Type B pancreatic cell (in vitro differentiated cells): ENCODE data around the gene RAB13. TPM values are rescaled to one million over a fixed set of nuclear protein-coding genes. Genes with fewer than 3 reads are reported as not detected.

Experiments used
- DNase-seq: peaks from one replicate; pipeline ENCODE4 v3.0.0; 2021; ENCODE audit warnings: mixed read lengths; ENCODE audit not compliant: unreplicated experiment; ENCODE audit errors: extremely low spot score
- H3K27ac Mint-ChIP-seq: 2 replicates; pipeline ENCODE4 v1.8.0; 2021; ENCODE audit warnings: mild to moderate bottlenecking, mixed read lengths
- H3K27me3 Mint-ChIP-seq: 2 replicates; pipeline ENCODE4 v1.8.0; 2021; ENCODE audit warnings: mixed read lengths
- H3K36me3 Mint-ChIP-seq: 2 replicates; pipeline ENCODE4 v1.8.0; 2021; ENCODE audit warnings: mixed read lengths
- H3K4me1 Mint-ChIP-seq: one replicate; pipeline ENCODE4 v1.8.0; 2021; ENCODE audit warnings: mixed read lengths; ENCODE audit not compliant: unreplicated experiment
- H3K4me3 Mint-ChIP-seq: 2 replicates; pipeline ENCODE4 v1.8.0; 2021; ENCODE audit warnings: mild to moderate bottlenecking, mixed read lengths
- H3K9me3 Mint-ChIP-seq: 2 replicates; pipeline ENCODE4 v1.8.0; 2021; ENCODE audit warnings: mixed read lengths
- CTCF ChIP-seq: fragments of 200-600 bp; sonication (generic); conservative IDR thresholded peaks from 2 replicates; pipeline ENCODE4 v1.5.0; 2021; ENCODE audit warnings: antibody characterized with exemption, mild to moderate bottlenecking
- total RNA-seq: library from RNA; stranded (reverse); gene quantifications from 2 replicates; pipeline ENCODE4 v1.2.1, GENCODE V29; 2021; ENCODE audit warnings: low replicate concordance

The RAB13 gene
- total RNA-seq, 1 donor from 2014 or later = 90.1 TPM

GRCh38 chr1:153967107-153967999, 18.8 kb downstream of the RAB13 start, which contains the start of gene CREB3L4:
Gene CREB3L4 (plus strand): TSS chr1:153967902. CDS start chr1:153968526, 624 bp downstream.
- DNase-seq = peak; percentile 89
- Mint-ChIP-seq H3K9me3 (no peaks in the 10 kb centered on the region), H3K36me3 (peaks cover 4% of the 10 kb centered on the region), H3K27me3 (no peaks in the 10 kb centered on the region), H3K4me1 (peaks cover 32% of the 10 kb centered on the region), H3K27ac (peak within 1 kb of the TSS; percentile 92), H3K4me3 (peak within 1 kb of the TSS; percentile 96)
- peak; percentile 59 for TF ChIP-seq CTCF

- no peaks in the 10 kb centered on the region for H3K9me3 Mint-ChIP-seq
- H3K4me3 Mint-ChIP-seq = peak overlapping the region; percentile 92
- H3K27ac Mint-ChIP-seq = peak overlapping the region; percentile 99
- no peak for DNase-seq
- H3K27me3 Mint-ChIP-seq = no peaks in the 10 kb centered on the region
- no peak for TF ChIP-seq CTCF
- H3K4me1 Mint-ChIP-seq = peaks cover 42% of the 10 kb centered on the region
- H3K36me3 Mint-ChIP-seq = peaks cover 9% of the 10 kb centered on the region
These were observed 22.2 kb downstream of the RAB13 start for GRCh38 chr1:153963850-153964331.

- TF ChIP-seq CTCF = no peak
- Mint-ChIP-seq H3K9me3 (no peaks in the 10 kb centered on the region), H3K36me3 (peaks cover 9% of the 10 kb centered on the region), H3K27ac (peak within 1 kb of the TSS; percentile 99), H3K4me1 (peaks cover 47% of the 10 kb centered on the region), H3K27me3 (no peaks in the 10 kb centered on the region), H3K4me3 (peak within 1 kb of the TSS; percentile 92)
- peak; percentile 97 for DNase-seq
These were observed 22.9 kb downstream of the RAB13 start, which contains the start of gene SLC39A1 for GRCh38 chr1:153963030-153963849. Gene SLC39A1 (minus strand): TSS chr1:153963537. CDS start chr1:153962715, 822 bp downstream.

GRCh38 chr1:153962088-153963029, 23.8 kb downstream of the RAB13 start:
- no peak for DNase-seq
- Mint-ChIP-seq H3K9me3 (no peaks in the 10 kb centered on the region), H3K4me3 (peak overlapping the region; percentile 92), H3K27ac (peak overlapping the region; percentile 99), H3K4me1 (peaks cover 44% of the 10 kb centered on the region), H3K27me3 (no peaks in the 10 kb centered on the region), H3K36me3 (peaks cover 9% of the 10 kb centered on the region)
- no peak for TF ChIP-seq CTCF

GRCh38 chr1:153961421-153961820, 24.7 kb downstream of the RAB13 start:
- Mint-ChIP-seq H3K4me3 (peak overlapping the region; percentile 92), H3K27ac (peak overlapping the region; percentile 99), H3K4me1 (peaks cover 46% of the 10 kb centered on the region), H3K36me3 (peaks cover 9% of the 10 kb centered on the region), H3K9me3 (no peaks in the 10 kb centered on the region), H3K27me3 (no peaks in the 10 kb centered on the region)
- DNase-seq = no peak
- no peak for TF ChIP-seq CTCF
